Measurements from ENCODE around the gene BCAN. TPM values are rescaled to one million over a fixed set of nuclear protein-coding genes. Genes with fewer than 3 reads are reported as not detected.
"Not testable (repeated sequence)": the region's sequence is repeated elsewhere in the genome, so short reads cannot be mapped to it uniquely, and the experiment has no call there.

BCAN gene
- total RNA-seq, 1 donor from 2014 or later: 0.16 TPM

- DNase-seq (ENCODE audit: low spot score): no peak
Observed at GRCh38 chr1:156615946-156616345, 26.0 kb upstream of the BCAN start.

- DNase-seq (ENCODE audit: low spot score): no peak
Observed at GRCh38 chr1:156616463-156616862, 25.5 kb upstream of the BCAN start.

GRCh38 chr1:156618853-156619581 lies 22.9 kb upstream of the BCAN start, which contains the start of gene HAPLN2:
HAPLN2 (plus strand) TSS chr1:156619415; CDS start chr1:156623491, 4,076 bp downstream.
- DNase-seq (ENCODE audit: low spot score): no peak

- no peak for DNase-seq (ENCODE audit: low spot score)
Observed at GRCh38 chr1:156619582-156619955, 22.3 kb upstream of the BCAN start.

GRCh38 chr1:156622581-156623297 lies 19.2 kb upstream of the BCAN start:
- DNase-seq (ENCODE audit: low spot score): no peak

GRCh38 chr1:156623946-156624813 lies 17.7 kb upstream of the BCAN start:
- no peak for DNase-seq (ENCODE audit: low spot score)

- DNase-seq (ENCODE audit: low spot score): no peak
Observed at GRCh38 chr1:156624814-156625435, 17.0 kb upstream of the BCAN start.

GRCh38 chr1:156625436-156626078 lies 16.4 kb upstream of the BCAN start:
- no peak for DNase-seq (ENCODE audit: low spot score)

GRCh38 chr1:156626079-156626438 lies 15.9 kb upstream of the BCAN start:
- DNase-seq (ENCODE audit: low spot score): no peak

- no peak for DNase-seq (ENCODE audit: low spot score)
Observed at GRCh38 chr1:156627313-156627880, 14.5 kb upstream of the BCAN start.

- no peak for DNase-seq (ENCODE audit: low spot score)
Observed at GRCh38 chr1:156629823-156630449, 12.0 kb upstream of the BCAN start.

GRCh38 chr1:156631152-156631551 lies 10.8 kb upstream of the BCAN start:
- DNase-seq (ENCODE audit: low spot score): not testable (repeated sequence)

GRCh38 chr1:156632355-156632754 lies 9.6 kb upstream of the BCAN start:
- no peak for DNase-seq (ENCODE audit: low spot score)

GRCh38 chr1:156638189-156638985 lies 3.5 kb upstream of the BCAN start:
- DNase-seq (ENCODE audit: low spot score): no peak

- DNase-seq (ENCODE audit: low spot score): no peak
Observed at GRCh38 chr1:156639601-156640101, 2.3 kb upstream of the BCAN start.

- no peak for DNase-seq (ENCODE audit: low spot score)
Observed at GRCh38 chr1:156640842-156641706, 843 bp upstream of the BCAN start.

- no peak for DNase-seq (ENCODE audit: low spot score)
Observed at GRCh38 chr1:156642265-156643048, 540 bp downstream of the BCAN start.
